NCI-H526 (cell line): ENCODE measurements around the gene CFI.
"Not testable (repeated sequence)": the region's sequence is repeated elsewhere in the genome, so short reads cannot be mapped to it uniquely, and the experiment has no call there.

Source experiments
- DNase-seq, 2 experiments: peaks; one replicate each; lab custom pipeline; 2025; lab: John Stamatoyannopoulos, UW

CFI gene

GRCh38 chr4:109798866-109799265, 2.9 kb downstream of the CFI start:
- no peak for DNase-seq

- DNase-seq: no peak
These were observed 6.7 kb downstream of the CFI start for GRCh38 chr4:109795059-109795458.

DNA sequence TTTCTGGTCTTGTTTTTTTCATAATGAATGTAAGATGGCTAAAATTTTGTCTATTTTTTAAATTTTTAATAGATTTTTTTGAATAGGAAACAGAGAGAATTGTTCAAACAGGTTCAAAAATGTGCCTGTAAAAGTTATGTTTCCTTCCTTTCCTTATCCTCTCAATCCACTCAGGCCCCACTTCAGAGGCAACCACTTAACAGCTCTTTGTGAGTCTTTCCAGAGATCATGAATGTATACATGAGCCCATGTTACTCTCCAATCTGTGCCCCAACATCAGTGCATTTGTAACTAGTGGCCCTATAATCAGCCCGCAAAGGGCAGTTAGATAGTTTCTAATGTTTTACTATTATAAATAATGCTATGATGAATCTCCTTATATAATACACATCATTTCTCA, 14.0 kb downstream of the CFI start:
- DNase-seq: no peak

GRCh38 chr4:109786846-109787245, 15.0 kb downstream of the CFI start:
- no peak for DNase-seq

DNA sequence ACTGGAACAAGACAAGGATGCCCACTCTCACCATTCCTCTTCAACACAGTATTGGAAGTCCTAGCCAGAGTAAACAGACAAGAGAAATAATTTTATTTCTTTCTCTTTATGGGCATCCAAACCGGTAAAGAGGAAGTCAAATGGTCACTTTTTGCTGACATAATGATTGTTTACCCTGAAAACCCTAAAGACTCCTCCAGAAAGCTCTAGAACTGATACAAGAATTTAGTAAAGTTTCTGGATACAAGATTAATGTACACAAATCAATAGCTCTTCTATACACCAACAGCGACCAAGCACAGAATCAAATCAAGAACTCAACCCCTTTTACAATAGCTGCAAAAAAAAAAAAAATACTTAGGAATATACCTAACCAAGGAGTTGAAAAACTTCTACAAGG, 19.7 kb downstream of the CFI start:
- DNase-seq: not testable (repeated sequence)

DNA sequence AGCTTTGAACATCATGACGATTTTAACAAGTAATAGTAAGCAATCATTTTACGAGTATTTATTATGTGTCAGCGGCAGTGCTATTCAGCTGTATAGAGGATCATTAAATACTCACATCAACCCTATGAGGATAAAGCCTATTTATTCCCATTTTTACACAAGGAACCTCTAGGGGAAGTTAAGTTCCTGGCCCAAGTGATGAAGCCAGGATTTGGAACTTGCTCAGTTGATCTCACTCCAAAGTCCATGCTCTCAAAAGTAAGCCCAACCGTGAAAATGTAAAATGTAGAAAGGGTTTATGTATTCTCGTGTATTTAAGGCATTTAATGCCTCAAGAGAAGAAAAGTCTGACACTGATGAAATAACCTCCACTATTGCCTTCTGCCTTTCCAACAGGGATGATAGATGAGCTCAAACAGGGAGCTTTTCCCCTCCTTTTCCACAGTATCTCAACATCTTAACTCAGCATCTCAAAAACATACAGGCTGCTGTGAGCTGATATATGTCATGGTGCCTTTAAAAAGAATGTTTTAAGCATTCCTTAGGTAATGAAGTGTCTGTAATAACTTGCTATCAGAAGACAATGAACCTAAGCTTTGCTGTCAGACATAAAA, 36.9 kb downstream of the CFI start:
- DNase-seq: no peak

DNA sequence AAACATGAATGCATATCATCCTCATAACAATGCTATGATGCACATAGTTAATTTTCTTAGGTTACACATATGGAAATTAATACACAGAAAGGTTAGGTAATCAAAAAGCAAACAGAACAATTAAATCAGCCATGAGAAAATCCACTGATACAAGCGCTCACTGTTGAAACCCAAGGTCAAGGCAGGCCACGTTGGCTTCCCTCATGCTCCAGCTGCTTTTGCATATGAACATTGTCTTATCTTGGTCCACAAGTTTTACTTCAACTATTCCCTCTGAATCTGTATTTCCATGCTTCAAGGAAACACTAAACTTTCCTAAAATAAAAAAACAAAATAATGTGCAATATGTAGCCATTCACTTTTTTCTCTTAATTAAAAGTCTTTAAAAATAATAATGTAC, 37.4 kb downstream of the CFI start:
- peak; percentile 74 to 77 for DNase-seq

- DNase-seq: no peak
These were observed 41.1 kb downstream of the CFI start for GRCh38 chr4:109760682-109761081.

GRCh38 chr4:109755656-109756055, 46.1 kb downstream of the CFI start:
- no peak for DNase-seq

- no peak for DNase-seq
These were observed 47.5 kb downstream of the CFI start for GRCh38 chr4:109754093-109754857.

DNA sequence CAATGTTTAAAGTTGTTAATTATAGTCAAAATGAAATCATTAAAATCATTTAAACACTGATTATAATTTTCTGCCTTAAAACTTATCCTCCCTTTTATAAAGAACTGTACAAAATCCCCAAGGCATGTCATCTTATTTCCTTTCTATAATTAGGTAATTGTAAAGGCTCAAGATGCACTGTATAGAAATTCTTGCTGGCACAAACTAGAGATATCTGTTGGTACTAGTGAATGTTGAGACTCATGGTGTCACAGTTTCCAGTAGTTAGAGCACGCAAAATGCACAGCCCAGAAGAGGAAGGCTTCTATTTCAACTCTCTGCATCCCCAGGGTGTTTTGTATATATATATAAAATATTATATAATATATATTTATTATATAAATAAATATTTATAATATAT, 49.3 kb downstream of the CFI start:
- DNase-seq: peak in 1 of 2 experiments; percentile 11

DNA sequence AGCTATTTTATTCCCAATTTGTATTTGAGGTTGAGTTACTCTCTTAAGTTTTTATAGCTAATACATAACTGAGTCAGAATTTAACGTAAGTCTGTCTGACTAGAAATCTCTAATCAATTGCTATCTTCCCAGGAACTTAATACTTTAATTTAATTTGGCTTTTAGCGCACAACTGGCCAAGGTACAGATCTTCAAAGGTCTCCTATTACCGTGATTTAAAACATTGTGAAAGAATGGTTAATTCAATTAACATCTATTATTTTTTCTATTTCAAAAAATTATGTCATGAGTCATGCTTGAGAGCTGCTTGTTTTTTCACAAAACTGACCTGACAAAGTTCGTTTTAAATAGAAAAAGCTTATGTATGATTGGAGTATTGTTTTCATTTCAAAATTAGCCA, 49.9 kb downstream of the CFI start:
- no peak for DNase-seq

DNA sequence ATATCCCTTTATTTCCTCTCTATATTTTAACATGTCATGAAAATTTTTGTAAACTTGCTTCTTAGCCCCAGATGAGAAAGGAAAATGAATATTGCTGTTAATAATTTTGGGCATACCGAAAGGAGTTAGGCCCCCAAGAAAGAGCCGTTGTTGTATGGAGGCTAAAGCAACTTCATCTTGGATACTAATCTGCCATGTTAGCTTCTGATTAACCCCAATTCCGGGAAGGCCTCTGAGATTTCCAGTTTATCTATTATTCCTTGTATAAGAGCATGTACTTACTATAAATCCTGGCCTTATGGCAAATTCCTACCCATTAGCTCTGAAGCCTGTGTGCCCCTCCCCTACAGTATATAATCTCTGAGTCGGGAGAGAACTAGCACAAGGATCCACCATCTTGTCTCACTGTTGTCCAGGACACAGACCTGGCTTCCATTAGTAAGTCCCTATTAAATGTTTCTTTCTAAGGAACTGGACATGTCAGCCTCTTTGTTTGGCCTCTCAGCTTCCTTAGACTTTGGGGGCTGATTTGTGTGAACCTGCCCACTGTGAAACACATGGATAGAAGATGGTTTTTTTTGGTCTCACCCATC, 51.1 kb downstream of the CFI start:
- DNase-seq: no peak

DNA sequence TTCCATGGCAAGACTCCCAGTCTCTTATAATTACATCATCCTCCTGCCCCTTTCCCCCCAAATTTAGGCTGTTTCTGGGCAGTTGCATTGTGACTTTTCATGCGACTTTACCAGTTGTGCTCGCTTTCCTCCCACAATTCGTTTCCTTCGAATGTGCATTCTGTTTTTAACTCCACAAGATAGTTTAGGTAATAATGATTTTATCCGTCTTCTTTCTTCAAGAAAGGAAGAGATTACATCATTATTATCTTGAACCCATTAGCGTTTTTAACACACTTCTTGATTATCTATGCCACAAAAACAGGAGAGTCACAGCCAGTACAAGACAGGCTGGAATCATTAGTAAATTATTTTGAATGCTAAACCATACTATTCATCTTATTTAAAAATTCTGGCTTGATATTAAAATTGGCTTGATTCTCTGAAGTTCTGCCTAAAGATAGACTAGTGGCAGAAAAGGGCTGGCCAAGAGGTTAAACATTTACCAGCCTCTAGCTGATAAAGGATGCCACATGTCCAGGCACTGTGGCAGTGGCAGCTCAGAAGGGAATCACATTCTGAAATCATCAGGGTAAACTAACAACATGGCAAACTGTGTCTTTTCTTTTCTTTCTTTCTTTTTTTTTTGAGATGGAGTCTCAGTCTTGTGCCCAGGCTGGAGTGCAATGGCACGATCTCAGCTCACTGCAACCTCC, 52.3 kb downstream of the CFI start:
- no peak for DNase-seq

DNA sequence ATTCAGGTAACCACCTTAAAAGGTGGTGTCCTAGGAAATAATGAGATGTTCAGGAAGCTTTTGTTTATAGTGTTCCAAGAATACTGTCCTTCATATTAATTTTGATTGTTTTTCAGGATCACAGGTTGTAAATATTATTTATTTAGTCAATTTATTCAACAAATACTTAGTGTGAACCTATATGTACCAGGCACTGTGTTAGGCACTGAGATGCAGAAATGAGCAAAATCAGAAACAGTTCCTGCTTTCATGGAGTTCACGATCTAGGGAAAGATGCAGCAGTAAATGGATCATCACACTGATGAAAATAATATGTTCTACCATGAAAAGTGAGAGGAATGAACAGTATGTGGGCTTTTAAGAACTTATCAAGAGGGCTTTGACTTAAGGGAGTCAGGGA, 53.7 kb downstream of the CFI start:
- no peak for DNase-seq

- DNase-seq: no peak
These were observed 55.1 kb downstream of the CFI start for GRCh38 chr4:109746728-109747127.

DNA sequence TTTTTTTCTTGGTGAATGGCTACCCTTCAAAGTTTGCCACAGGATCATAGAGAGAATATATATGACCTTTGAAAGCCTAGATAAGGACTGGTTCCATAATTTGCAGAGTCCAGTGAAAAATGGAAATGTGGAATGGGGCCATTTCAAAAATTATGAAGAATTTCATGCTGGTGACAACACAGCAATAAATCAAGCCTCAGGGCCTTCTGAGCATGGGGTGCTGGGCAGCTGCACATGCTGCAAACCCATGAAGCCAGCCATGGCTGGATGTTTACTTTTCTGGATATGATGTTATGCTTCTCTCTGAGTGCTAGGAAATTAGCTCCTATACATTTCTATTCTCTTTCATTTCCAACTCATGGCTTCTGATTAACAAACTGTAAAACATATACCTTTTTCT, 56.0 kb downstream of the CFI start:
- no peak for DNase-seq

DNA sequence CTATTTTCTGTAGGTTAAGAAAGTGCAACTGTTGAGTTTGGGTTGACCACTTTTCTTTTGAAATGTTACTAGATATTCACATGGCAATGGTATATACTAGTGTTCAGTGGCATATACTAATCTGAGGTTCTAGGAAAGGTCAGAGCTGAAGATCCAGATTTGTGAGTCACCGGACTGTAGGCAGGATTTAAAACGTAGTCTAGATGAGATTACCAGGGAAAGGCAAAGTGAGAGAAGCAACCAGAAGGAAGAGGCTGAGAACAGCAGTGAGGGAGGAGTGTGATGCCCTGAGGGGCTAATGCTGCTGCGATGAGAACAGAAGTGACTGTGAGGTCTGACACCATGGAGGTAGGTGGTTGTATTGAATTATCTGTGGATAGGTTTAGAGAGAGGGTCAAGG, 62.3 kb downstream of the CFI start:
- no peak for DNase-seq

DNA sequence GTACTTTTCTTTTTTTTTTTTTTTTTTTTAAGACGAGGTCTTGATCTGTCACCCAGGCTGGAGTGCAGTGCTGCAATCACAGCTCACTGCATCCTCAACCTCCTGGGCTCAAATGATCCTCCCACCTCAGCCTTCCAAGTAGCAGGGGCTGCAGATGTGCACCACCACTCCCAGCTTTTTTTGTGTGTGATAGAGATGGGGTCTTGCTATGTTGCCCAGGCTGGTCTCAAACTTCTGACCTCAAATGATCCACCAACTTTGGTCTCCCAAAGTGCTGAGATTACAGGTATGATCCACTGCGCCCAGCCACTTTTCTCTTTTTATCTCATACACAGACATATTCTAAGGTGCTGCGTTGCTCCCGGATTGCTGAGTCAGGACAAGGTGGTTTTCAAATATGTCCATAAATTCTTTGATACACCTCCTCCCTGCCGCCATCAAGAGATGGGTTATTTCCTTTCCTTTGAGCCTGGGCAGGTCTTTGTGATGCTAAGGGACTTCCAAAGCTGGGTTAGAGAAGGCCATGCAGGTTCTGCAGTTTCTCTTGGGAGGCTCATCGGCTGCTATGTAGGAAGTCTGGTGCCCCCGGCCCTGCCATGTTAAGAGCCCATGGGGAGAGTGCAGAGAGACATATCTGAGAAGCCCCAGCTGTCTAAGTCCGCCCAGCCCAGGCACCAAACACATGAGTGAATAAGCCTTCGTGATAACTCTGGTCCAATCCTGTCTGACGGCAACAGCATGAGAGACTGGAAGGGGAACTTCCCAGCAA, 63.5 kb downstream of the CFI start:
- no peak for DNase-seq

- DNase-seq: no peak
These were observed 66.0 kb downstream of the CFI start for GRCh38 chr4:109735566-109736365.

DNA sequence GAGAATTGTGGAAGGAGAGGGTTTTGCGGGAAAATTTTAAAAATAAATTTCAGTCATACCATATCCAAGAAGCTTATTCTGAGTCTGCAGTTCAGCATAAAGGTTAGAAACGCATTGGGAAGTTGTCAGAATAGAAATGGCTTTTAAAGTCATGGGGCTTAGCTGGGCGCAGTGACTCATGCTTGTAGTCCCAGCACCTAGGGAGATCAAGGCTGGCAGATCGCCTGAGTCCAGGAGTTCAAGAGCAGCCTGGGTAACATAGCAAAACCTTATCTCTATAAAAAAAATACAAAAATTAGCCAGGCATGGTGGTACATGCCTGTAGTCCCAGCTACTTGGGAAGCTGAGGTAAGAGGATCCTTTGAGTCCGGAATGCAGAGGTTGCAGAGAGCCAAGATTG, 68.1 kb downstream of the CFI start:
- DNase-seq: no peak
